22Rv1 (cell line): Measurements from ENCODE around the gene LGALS1.

Source experiments
- H3K27ac ChIP-seq: fragments of 450-650 bp; 2 replicates; pipeline ENCODE4 v1.5.1; 2017
- ZFX ChIP-seq: fragments of 450-650 bp; IDR thresholded peaks from 2 replicates; pipeline ENCODE4 v1.6.1; 2017; ENCODE audit warnings: antibody characterized with exemption, borderline replicate concordance
- TF ChIP-seq, protein P1 (sequence below): fragments of 450-650 bp; IDR thresholded peaks from 2 replicates; pipeline ENCODE4 v1.5.1; 2017; ENCODE audit warnings: mild to moderate bottlenecking

Gene LGALS1

GRCh38 chr22:37659066-37659896 lies 16.2 kb upstream of the LGALS1 start:
- TF ChIP-seq, protein P1, sequence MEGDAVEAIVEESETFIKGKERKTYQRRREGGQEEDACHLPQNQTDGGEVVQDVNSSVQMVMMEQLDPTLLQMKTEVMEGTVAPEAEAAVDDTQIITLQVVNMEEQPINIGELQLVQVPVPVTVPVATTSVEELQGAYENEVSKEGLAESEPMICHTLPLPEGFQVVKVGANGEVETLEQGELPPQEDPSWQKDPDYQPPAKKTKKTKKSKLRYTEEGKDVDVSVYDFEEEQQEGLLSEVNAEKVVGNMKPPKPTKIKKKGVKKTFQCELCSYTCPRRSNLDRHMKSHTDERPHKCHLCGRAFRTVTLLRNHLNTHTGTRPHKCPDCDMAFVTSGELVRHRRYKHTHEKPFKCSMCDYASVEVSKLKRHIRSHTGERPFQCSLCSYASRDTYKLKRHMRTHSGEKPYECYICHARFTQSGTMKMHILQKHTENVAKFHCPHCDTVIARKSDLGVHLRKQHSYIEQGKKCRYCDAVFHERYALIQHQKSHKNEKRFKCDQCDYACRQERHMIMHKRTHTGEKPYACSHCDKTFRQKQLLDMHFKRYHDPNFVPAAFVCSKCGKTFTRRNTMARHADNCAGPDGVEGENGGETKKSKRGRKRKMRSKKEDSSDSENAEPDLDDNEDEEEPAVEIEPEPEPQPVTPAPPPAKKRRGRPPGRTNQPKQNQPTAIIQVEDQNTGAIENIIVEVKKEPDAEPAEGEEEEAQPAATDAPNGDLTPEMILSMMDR: no peak
- TF ChIP-seq ZFX: no peak
- peak overlapping the region; percentile 74 for H3K27ac ChIP-seq

DNA sequence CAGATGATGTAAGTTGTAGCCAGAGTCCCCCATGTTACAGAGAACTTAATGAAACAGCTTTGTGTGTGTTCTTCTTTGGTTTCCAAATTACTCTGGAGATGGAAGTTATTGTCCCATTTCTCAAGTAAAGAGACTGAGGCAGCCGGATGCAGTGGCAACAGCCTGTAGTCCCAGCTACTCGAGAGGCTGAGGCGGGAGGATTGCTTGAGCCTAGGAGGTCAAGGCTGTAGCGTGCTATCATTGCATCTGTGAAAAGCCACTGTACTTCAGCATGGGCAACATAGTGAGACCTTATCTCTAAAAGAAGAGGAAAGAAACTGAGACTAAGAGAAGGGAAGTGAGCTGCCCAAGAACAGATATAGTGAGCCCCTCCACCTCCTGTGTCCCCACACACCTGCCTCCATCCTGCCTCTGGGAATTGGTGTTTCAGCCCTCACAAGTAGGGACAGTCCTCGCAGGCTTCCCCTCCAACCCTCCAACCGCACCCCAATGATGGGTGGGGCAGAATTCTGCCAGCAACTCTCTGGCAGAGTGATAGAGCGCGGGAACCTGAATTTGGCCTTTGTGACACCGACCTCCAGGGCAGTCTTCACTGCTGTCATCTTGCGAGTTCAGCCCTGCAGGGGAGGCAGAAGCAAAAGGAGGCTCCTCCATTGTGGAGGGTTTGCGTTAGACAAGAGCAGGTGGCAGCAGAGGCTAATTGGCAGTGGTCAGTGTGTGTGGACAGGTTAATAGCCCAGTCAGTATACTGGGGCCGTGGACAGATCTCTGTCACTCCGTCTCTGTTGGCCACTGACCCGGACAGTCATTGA lies 15.3 kb upstream of the LGALS1 start:
- TF ChIP-seq, protein P1: no peak
- TF ChIP-seq ZFX: no peak
- peak overlapping the region; percentile 74 for H3K27ac ChIP-seq

GRCh38 chr22:37660709-37661045 lies 14.8 kb upstream of the LGALS1 start:
- TF ChIP-seq ZFX: no peak
- no peak overlapping the region for H3K27ac ChIP-seq

- TF ChIP-seq, protein P1: peak; percentile 26
- TF ChIP-seq ZFX: no peak
- H3K27ac ChIP-seq: no peak overlapping the region
These were observed 14.1 kb upstream of the LGALS1 start for GRCh38 chr22:37661160-37661924.

- TF ChIP-seq ZFX: no peak
- TF ChIP-seq, protein P1: no peak
- H3K27ac ChIP-seq: no peak overlapping the region
These were observed 13.4 kb upstream of the LGALS1 start for GRCh38 chr22:37662039-37662438.

GRCh38 chr22:37663521-37664140 lies 11.8 kb upstream of the LGALS1 start:
- H3K27ac ChIP-seq: no peak overlapping the region; the same call in 1 of the 2 replicates
- TF ChIP-seq ZFX: no peak
- TF ChIP-seq, protein P1: no peak
